ENCODE results near the gene PSENEN.

The PSENEN gene

GRCh38 chr19:35774274-35775045 is 29.0 kb downstream of the PSENEN start:
- TF ChIP-seq CTCF (IDR thresholded peaks at IDR 0.05; ENCODE audit: insufficient read depth, low read length, poor library complexity, severe bottlenecking) (no peak), EZH2phosphoT487 (conservative IDR thresholded peaks at IDR 0.05; ENCODE audit: low read length) (no peak)
- Histone ChIP-seq H3K9ac (ENCODE audit: low read length) (no peak overlapping the region), H3K36me3 (ENCODE audit: low read length) (no peaks in the 10 kb centered on the region), H3K27me3 (ENCODE audit: low read length) (no peaks in the 10 kb centered on the region), H3K4me3 (ENCODE audit: insufficient read depth, low read length, poor library complexity, severe bottlenecking) (no peak overlapping the region), H3K27ac (ENCODE audit: low read depth, low read length) (no peak overlapping the region), H3K9me3 (ENCODE audit: insufficient read depth, low read length) (no peaks in the 10 kb centered on the region), H3F3A (ENCODE audit: insufficient read depth) (peaks cover 3% of the 10 kb centered on the region; the same call in 1 of the 2 replicates), H2AFZ (ENCODE audit: low read depth, low read length, severe bottlenecking) (peak overlapping the region; percentile 60), H3K79me2 (ENCODE audit: insufficient read depth, low read length) (no peaks in the 10 kb centered on the region; the same call in 1 of the 2 replicates), H4K20me1 (ENCODE audit: low read depth, low read length) (no peaks in the 10 kb centered on the region), H3K4me2 (ENCODE audit: low read depth, low read length, poor library complexity, severe bottlenecking) (peak overlapping the region; percentile 32), H3K9me2 (replicated peaks; ENCODE audit: insufficient read depth, low read length) (no peaks in the 10 kb centered on the region)

- H3K27ac ChIP-seq (ENCODE audit: low read depth, low read length): no peak overlapping the region
- H3K36me3 ChIP-seq (ENCODE audit: low read length): no peaks in the 10 kb centered on the region
- no peaks in the 10 kb centered on the region for H3K9me2 ChIP-seq (replicated peaks; ENCODE audit: insufficient read depth, low read length)
- no peak overlapping the region for H3K4me3 ChIP-seq (ENCODE audit: insufficient read depth, low read length, poor library complexity, severe bottlenecking)
- peak overlapping the region; percentile 60 for H2AFZ ChIP-seq (ENCODE audit: low read depth, low read length, severe bottlenecking)
- H3K79me2 ChIP-seq (ENCODE audit: insufficient read depth, low read length): no peaks in the 10 kb centered on the region; the same call in 1 of the 2 replicates
- peaks cover 3% of the 10 kb centered on the region; the same call in 1 of the 2 replicates for H3F3A ChIP-seq (ENCODE audit: insufficient read depth)
- peak overlapping the region; percentile 32 for H3K4me2 ChIP-seq (ENCODE audit: low read depth, low read length, poor library complexity, severe bottlenecking)
- no peaks in the 10 kb centered on the region for H4K20me1 ChIP-seq (ENCODE audit: low read depth, low read length)
- no peaks in the 10 kb centered on the region for H3K27me3 ChIP-seq (ENCODE audit: low read length)
- no peak for TF ChIP-seq CTCF (IDR thresholded peaks at IDR 0.05; ENCODE audit: insufficient read depth, low read length, poor library complexity, severe bottlenecking)
- no peak for TF ChIP-seq EZH2phosphoT487 (conservative IDR thresholded peaks at IDR 0.05; ENCODE audit: low read length)
- H3K9me3 ChIP-seq (ENCODE audit: insufficient read depth, low read length): no peaks in the 10 kb centered on the region
- no peak overlapping the region for H3K9ac ChIP-seq (ENCODE audit: low read length)
Observed at GRCh38 chr19:35775046-35775297, 29.5 kb downstream of the PSENEN start.

GRCh38 chr19:35775298-35776101 is 30.0 kb downstream of the PSENEN start, which contains the start of gene ARHGAP33:
Gene ARHGAP33 (plus strand): TSS chr19:35775564. CDS start chr19:35775659, 95 bp downstream.
- Histone ChIP-seq H3K4me2 (ENCODE audit: low read depth, low read length, poor library complexity, severe bottlenecking) (peak within 1 kb of the TSS; percentile 64), H3K9me3 (ENCODE audit: insufficient read depth, low read length) (no peaks in the 10 kb centered on the region), H3F3A (ENCODE audit: insufficient read depth) (peaks cover 3% of the 10 kb centered on the region; the same call in 1 of the 2 replicates), H3K27me3 (ENCODE audit: low read length) (no peaks in the 10 kb centered on the region), H3K9ac (ENCODE audit: low read length) (peak within 1 kb of the TSS; percentile 74), H3K27ac (ENCODE audit: low read depth, low read length) (peak within 1 kb of the TSS; percentile 40), H3K4me3 (ENCODE audit: insufficient read depth, low read length, poor library complexity, severe bottlenecking) (peak within 1 kb of the TSS; percentile 69), H3K79me2 (ENCODE audit: insufficient read depth, low read length) (no peaks in the 10 kb centered on the region; the same call in 1 of the 2 replicates), H2AFZ (ENCODE audit: low read depth, low read length, severe bottlenecking) (peak within 1 kb of the TSS; percentile 60), H3K36me3 (ENCODE audit: low read length) (no peaks in the 10 kb centered on the region), H4K20me1 (ENCODE audit: low read depth, low read length) (no peaks in the 10 kb centered on the region), H3K9me2 (replicated peaks; ENCODE audit: insufficient read depth, low read length) (no peaks in the 10 kb centered on the region)
- no peak for TF ChIP-seq CTCF (IDR thresholded peaks at IDR 0.05; ENCODE audit: insufficient read depth, low read length, poor library complexity, severe bottlenecking)
- TF ChIP-seq EZH2phosphoT487 (conservative IDR thresholded peaks at IDR 0.05; ENCODE audit: low read length): no peak
